ENCODE measurements around the gene OSBPL10.

OSBPL10 gene

GRCh38 chr3:31988271-31988670, 7.2 kb upstream of the OSBPL10 start:
- no peak for DNase-seq (ENCODE audit: low read depth)

GRCh38 chr3:31985831-31986230, 4.8 kb upstream of the OSBPL10 start:
- no peak for DNase-seq (ENCODE audit: low read depth)

GRCh38 chr3:31984321-31984720, 3.3 kb upstream of the OSBPL10 start:
- DNase-seq (ENCODE audit: low read depth), result no peak

- DNase-seq (ENCODE audit: low read depth), result peak; percentile 27
Observed at GRCh38 chr3:31980530-31981205, 394 bp downstream of the OSBPL10 start.

GRCh38 chr3:31979001-31979697, 1.9 kb downstream of the OSBPL10 start:
- no peak for DNase-seq (ENCODE audit: low read depth)

- DNase-seq (ENCODE audit: low read depth), result no peak
Observed at GRCh38 chr3:31978553-31978952, 2.5 kb downstream of the OSBPL10 start.

GRCh38 chr3:31977736-31978135, 3.3 kb downstream of the OSBPL10 start:
- DNase-seq (ENCODE audit: low read depth), result no peak

- no peak for DNase-seq (ENCODE audit: low read depth)
Observed at GRCh38 chr3:31976302-31976701, 4.8 kb downstream of the OSBPL10 start.

- no peak for DNase-seq (ENCODE audit: low read depth)
Observed at GRCh38 chr3:31974964-31975363, 6.1 kb downstream of the OSBPL10 start.

GRCh38 chr3:31974471-31974870, 6.6 kb downstream of the OSBPL10 start:
- no peak for DNase-seq (ENCODE audit: low read depth)

- no peak for DNase-seq (ENCODE audit: low read depth)
Observed at GRCh38 chr3:31973837-31974236, 7.2 kb downstream of the OSBPL10 start.

- no peak for DNase-seq (ENCODE audit: low read depth)
Observed at GRCh38 chr3:31973081-31973480, 8.0 kb downstream of the OSBPL10 start.

GRCh38 chr3:31971607-31972006, 9.5 kb downstream of the OSBPL10 start:
- DNase-seq (ENCODE audit: low read depth), result no peak

- DNase-seq (ENCODE audit: low read depth), result no peak
Observed at GRCh38 chr3:31968927-31969418, 12.1 kb downstream of the OSBPL10 start.

GRCh38 chr3:31968369-31968926, 12.6 kb downstream of the OSBPL10 start:
- DNase-seq (ENCODE audit: low read depth), result no peak

- no peak for DNase-seq (ENCODE audit: low read depth)
Observed at GRCh38 chr3:31967592-31967991, 13.5 kb downstream of the OSBPL10 start.

- no peak for DNase-seq (ENCODE audit: low read depth)
Observed at GRCh38 chr3:31966978-31967591, 14.0 kb downstream of the OSBPL10 start.

GRCh38 chr3:31962801-31963205, 18.3 kb downstream of the OSBPL10 start:
- DNase-seq (ENCODE audit: low read depth), result no peak

GRCh38 chr3:31960793-31961431, 20.1 kb downstream of the OSBPL10 start:
- DNase-seq (ENCODE audit: low read depth), result no peak

- no peak for DNase-seq (ENCODE audit: low read depth)
Observed at GRCh38 chr3:31959951-31960792, 20.9 kb downstream of the OSBPL10 start.

GRCh38 chr3:31959251-31959650, 21.8 kb downstream of the OSBPL10 start:
- DNase-seq (ENCODE audit: low read depth), result no peak
